CD14-positive monocyte (primary cell): ENCODE results near the gene VWF. TPM values are rescaled to one million over a fixed set of nuclear protein-coding genes. Genes with fewer than 3 reads are reported as not detected.
A peak's percentile ranks its signal among the peaks of the same experiment; 100 is the strongest.

Source experiments
- DNase-seq, 3 donors: peaks; one replicate each; pipeline ENCODE4 v3.0.0-alpha.2; 2011 to 2022
- H2AFZ ChIP-seq: 2 replicates; pipeline ENCODE4 v1.6.0; 2012; ENCODE audit warnings: mild to moderate bottlenecking, low read depth, low read length, inconsistent platforms; ENCODE audit not compliant: insufficient read depth, poor library complexity, severe bottlenecking
- H3K27ac ChIP-seq, 2 donors: 1 replicate in 1 of 2; 2 replicates in 1 of 2; pipeline ENCODE4 v1.5.1; 2012 to 2013; ENCODE audit warnings: low read length in 2 of 2, control low read depth in 1 of 2, inconsistent platforms in 1 of 2, low read depth in 1 of 2, mild to moderate bottlenecking in 1 of 2
- H3K27me3 ChIP-seq, 2 donors: one replicate each; pipeline versions ENCODE4 v1.6.0 to v1.6.1; 2011 to 2013; ENCODE audit warnings: low read length in 2 of 2; ENCODE audit not compliant: control insufficient read depth in 2 of 2, insufficient read depth in 2 of 2
- H3K36me3 ChIP-seq, 2 donors: replicated peaks in 1 of 2; 1 replicate in 1 of 2; 2 replicates in 1 of 2; pipeline versions ENCODE4 v1.5.1 to v1.6.1; 2012 to 2013; ENCODE audit warnings: low read length in 2 of 2, control low read depth in 1 of 2, inconsistent platforms in 1 of 2, mild to moderate bottlenecking in 1 of 2; ENCODE audit not compliant: insufficient read depth in 2 of 2, control insufficient read depth in 1 of 2
- H3K4me1 ChIP-seq, 2 donors: 1 replicate in 1 of 2; 2 replicates in 1 of 2; pipeline versions ENCODE4 v1.5.1 to v1.6.1; 2012 to 2013; ENCODE audit warnings: low read length in 2 of 2, control low read depth in 1 of 2, inconsistent platforms in 1 of 2, mild to moderate bottlenecking in 1 of 2, moderate library complexity in 1 of 2; ENCODE audit not compliant: insufficient read depth in 2 of 2, control insufficient read depth in 1 of 2
- H3K4me2 ChIP-seq: replicated peaks from 2 replicates; pipeline ENCODE3; 2012; ENCODE audit warnings: low read length, moderate library complexity, mild to moderate bottlenecking; ENCODE audit not compliant: poor library complexity, severe bottlenecking; ENCODE audit errors: extremely low read depth
- H3K4me3 ChIP-seq, 3 experiments: fragments of 200-600 bp in 1 of 3; sonication (generic) in 1 of 3; replicated peaks in 1 of 3; 1 replicate in 2 of 3; 2 replicates in 1 of 3; pipeline ENCODE4 v1.5.1; 2011 to 2013; ENCODE audit warnings: low read length in 3 of 3, mild to moderate bottlenecking in 3 of 3, control low read depth in 2 of 3, low read depth in 2 of 3, inconsistent platforms in 1 of 3, moderate library complexity in 1 of 3
- H3K79me2 ChIP-seq: 2 replicates; pipeline ENCODE4 v1.6.0; 2012; ENCODE audit warnings: mild to moderate bottlenecking, control low read depth, inconsistent platforms, low read length, moderate library complexity; ENCODE audit not compliant: insufficient read depth
- H3K9ac ChIP-seq: 2 replicates; pipeline ENCODE4 v1.6.0; 2017; ENCODE audit warnings: low read length, mild to moderate bottlenecking; ENCODE audit not compliant: insufficient read depth, poor library complexity, severe bottlenecking
- H3K9me3 ChIP-seq, 2 donors: replicated peaks in 1 of 2; 1 replicate in 1 of 2; 2 replicates in 1 of 2; pipeline versions ENCODE4 v1.5.1 to v1.6.1; 2012 to 2013; ENCODE audit warnings: low read length in 2 of 2, control low read depth in 1 of 2; ENCODE audit not compliant: control insufficient read depth in 1 of 2, insufficient read depth in 1 of 2
- H4K20me1 ChIP-seq: 2 replicates; pipeline ENCODE4 v1.6.0; 2012; ENCODE audit warnings: mild to moderate bottlenecking, low read length, control low read depth, moderate library complexity; ENCODE audit not compliant: insufficient read depth
- H3K27ac Mint-ChIP-seq, 7 donors: one replicate each; pipeline ENCODE4 v1.8.0; 2020; ENCODE audit warnings: mild to moderate bottlenecking in 7 of 7, mixed read lengths in 7 of 7, moderate library complexity in 6 of 7, inconsistent platforms in 2 of 7
- H3K27me3 Mint-ChIP-seq, 3 donors: one replicate each; pipeline ENCODE4 v1.8.0; 2021 to 2022; ENCODE audit warnings: low read depth in 3 of 3, mild to moderate bottlenecking in 3 of 3, mixed read lengths in 3 of 3, moderate library complexity in 3 of 3, inconsistent platforms in 1 of 3
- H3K36me3 Mint-ChIP-seq, 2 donors: one replicate each; pipeline ENCODE4 v1.8.0; 2020; ENCODE audit warnings: mixed read lengths in 2 of 2, inconsistent platforms in 1 of 2, mild to moderate bottlenecking in 1 of 2
- H3K4me1 Mint-ChIP-seq: one replicate; pipeline ENCODE4 v1.8.0; 2020; ENCODE audit warnings: mild to moderate bottlenecking, mixed read lengths
- H3K4me3 Mint-ChIP-seq, 2 donors: one replicate each; pipeline ENCODE4 v1.8.0; 2020; ENCODE audit warnings: mild to moderate bottlenecking in 2 of 2, mixed read lengths in 2 of 2, moderate library complexity in 1 of 2
- H3K9me3 Mint-ChIP-seq, 7 donors: one replicate each; pipeline ENCODE4 v1.8.0; 2020 to 2022; ENCODE audit warnings: mixed read lengths in 7 of 7, mild to moderate bottlenecking in 6 of 7, moderate library complexity in 6 of 7, inconsistent platforms in 2 of 7
- whole genome bisulfite sequencing: methylation state at CpG from one replicate; pipeline ENCODE4 v1.1.5; 2013; ENCODE audit warnings: missing lambda C conversion rate; ENCODE audit not compliant: insufficient coverage; 5-methylcytosine and 5-hydroxymethylcytosine counted together
- intact Hi-C, 2 donors: fragments of 100-400 bp; cut with micrococcal nuclease; formaldehyde crosslinking; loops; one replicate each; pipeline versions ENCODE4 v1.15.0 to v1.15.1; 2023
- polyA plus RNA-seq, 3 donors: library from polyadenylated mRNA; depleted of rRNA in 1 of 3; unstranded in 2 of 3; stranded (reverse) in 1 of 3; fragments of 300-500 nt in 2 of 3; fragments of >200 nt in 1 of 3; fragmentation: Illumina TruSeq in 2 of 3; gene quantifications; 1 replicate in 2 of 3; 2 replicates in 1 of 3; pipeline ENCODE4 v1.2.3, GENCODE V29; 2012 to 2021
- TF ChIP-seq, protein P1 (sequence below): fragments of 200-600 bp; IDR thresholded peaks from one replicate; pipeline ENCODE4 v1.8.0; 2022; ENCODE audit warnings: antibody characterized with exemption, mild to moderate bottlenecking

The VWF gene
- polyA plus RNA-seq, 3 donors, result 0.17 to 0.49 (median 0.48) TPM

DNA sequence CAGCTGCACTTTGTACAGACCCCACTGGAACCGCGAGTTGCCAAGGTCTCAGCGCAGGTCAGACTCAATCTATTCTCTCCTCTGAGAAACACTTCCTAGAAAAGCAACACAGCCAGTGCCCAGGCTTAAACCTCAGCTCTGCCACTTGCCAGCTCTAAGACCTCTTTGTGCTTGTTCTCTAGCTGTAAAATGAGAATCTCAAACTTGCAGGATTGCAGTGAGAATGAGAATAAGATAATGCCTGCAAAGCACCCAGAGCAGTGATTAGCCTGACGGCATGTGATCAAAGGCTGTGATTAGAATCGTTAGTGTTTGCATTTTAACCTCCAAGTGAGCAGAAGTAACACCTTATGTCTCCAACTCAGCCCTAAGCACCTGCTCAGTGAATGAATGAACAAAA is 200.7 kb downstream of the VWF start:
- Histone ChIP-seq H3K4me3 (no peak overlapping the region), H3K4me1 (no peaks in the 10 kb centered on the region), H3K36me3 (no peaks in the 10 kb centered on the region), H3K79me2 (no peaks in the 10 kb centered on the region), H3K9ac (no peak overlapping the region), H3K27ac (no peak overlapping the region), H3K27me3 (no peaks in the 10 kb centered on the region), H3K4me2 (no peak overlapping the region), H2AFZ (no peak overlapping the region), H3K9me3 (no peaks in the 10 kb centered on the region), H4K20me1 (no peaks in the 10 kb centered on the region)
- Mint-ChIP-seq H3K36me3 (no peaks in the 10 kb centered on the region), H3K4me1 (no peaks in the 10 kb centered on the region), H3K9me3 (peaks cover 0 to 2% (median 0%) of the 10 kb centered on the region in 7 donors), H3K27me3 (peaks cover 1 to 11% (median 7%) of the 10 kb centered on the region in 3 donors), H3K27ac (peak overlapping the region in 1 of 7 donors; percentile 17), H3K4me3 (no peak overlapping the region)
- no peak for DNase-seq
- intact Hi-C loops, result no loop called here
- WGBS, result 100% methylated on average over 1 of the region's 5 CpGs
- TF ChIP-seq, protein P1, sequence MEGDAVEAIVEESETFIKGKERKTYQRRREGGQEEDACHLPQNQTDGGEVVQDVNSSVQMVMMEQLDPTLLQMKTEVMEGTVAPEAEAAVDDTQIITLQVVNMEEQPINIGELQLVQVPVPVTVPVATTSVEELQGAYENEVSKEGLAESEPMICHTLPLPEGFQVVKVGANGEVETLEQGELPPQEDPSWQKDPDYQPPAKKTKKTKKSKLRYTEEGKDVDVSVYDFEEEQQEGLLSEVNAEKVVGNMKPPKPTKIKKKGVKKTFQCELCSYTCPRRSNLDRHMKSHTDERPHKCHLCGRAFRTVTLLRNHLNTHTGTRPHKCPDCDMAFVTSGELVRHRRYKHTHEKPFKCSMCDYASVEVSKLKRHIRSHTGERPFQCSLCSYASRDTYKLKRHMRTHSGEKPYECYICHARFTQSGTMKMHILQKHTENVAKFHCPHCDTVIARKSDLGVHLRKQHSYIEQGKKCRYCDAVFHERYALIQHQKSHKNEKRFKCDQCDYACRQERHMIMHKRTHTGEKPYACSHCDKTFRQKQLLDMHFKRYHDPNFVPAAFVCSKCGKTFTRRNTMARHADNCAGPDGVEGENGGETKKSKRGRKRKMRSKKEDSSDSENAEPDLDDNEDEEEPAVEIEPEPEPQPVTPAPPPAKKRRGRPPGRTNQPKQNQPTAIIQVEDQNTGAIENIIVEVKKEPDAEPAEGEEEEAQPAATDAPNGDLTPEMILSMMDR, result no peak

DNA sequence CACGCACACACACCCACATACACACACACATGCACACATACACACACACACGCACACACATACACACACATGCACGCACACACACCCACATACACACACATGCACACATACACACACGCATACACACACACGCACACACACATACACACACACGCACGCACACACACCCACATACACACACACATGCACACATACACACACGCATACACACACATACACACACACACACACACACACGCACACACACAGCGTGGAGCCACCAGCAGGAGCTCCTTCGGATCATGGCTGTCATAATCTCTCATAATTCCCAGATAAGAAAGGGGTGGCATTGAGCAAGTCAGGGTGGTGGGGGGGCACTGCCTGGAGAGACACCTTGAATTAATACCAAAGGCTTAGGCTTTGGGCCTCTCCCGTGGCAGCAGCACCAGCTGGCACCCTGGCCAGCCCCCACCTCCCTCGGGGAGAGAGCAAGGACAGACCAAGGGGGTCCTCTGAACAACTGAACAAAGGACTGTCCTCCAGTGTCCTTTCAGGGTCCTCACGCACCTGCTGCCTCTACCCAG is 201.3 kb downstream of the VWF start:
- WGBS, result 91% methylated on average over 2 of the region's 14 CpGs
- no peaks in the 10 kb centered on the region for H3K4me1 Mint-ChIP-seq
- H3K27ac Mint-ChIP-seq, result no peak overlapping the region
- H3K27me3 Mint-ChIP-seq, result peaks cover 1 to 11% (median 6%) of the 10 kb centered on the region in 3 donors
- TF ChIP-seq, protein P1, result no peak
- intact Hi-C loops, result no loop called here
- H3K4me3 Mint-ChIP-seq, result no peak overlapping the region
- no peak overlapping the region for H3K27ac ChIP-seq
- no peak overlapping the region for H2AFZ ChIP-seq
- H3K79me2 ChIP-seq, result no peaks in the 10 kb centered on the region
- H3K4me1 ChIP-seq, result no peaks in the 10 kb centered on the region
- no peak overlapping the region for H3K4me3 ChIP-seq
- H4K20me1 ChIP-seq, result no peaks in the 10 kb centered on the region
- H3K36me3 Mint-ChIP-seq, result no peaks in the 10 kb centered on the region
- no peak overlapping the region for H3K4me2 ChIP-seq
- DNase-seq, result no peak
- H3K9me3 Mint-ChIP-seq, result peaks cover 0 to 3% (median 0%) of the 10 kb centered on the region in 7 donors
- H3K27me3 ChIP-seq, result no peaks in the 10 kb centered on the region
- no peaks in the 10 kb centered on the region for H3K9me3 ChIP-seq
- no peak overlapping the region for H3K9ac ChIP-seq
- no peaks in the 10 kb centered on the region for H3K36me3 ChIP-seq
